ENCODE measurements around the gene FAM228B. TPM values are rescaled to one million over a fixed set of nuclear protein-coding genes. Genes with fewer than 3 reads are reported as not detected.

The FAM228B gene
- total and polyA plus RNA-seq, 9 of the 15 experiments (the other 6 are each of a cell fraction or from before 2014, with no cell fraction given): 1.1 to 3.7 (median 2.6) TPM

GRCh38 chr2:24075915-24076848, 47.1 kb upstream of the FAM228B start, which contains the start of gene SF3B6 (continued):
- TF ChIP-seq RERE (CRISPR knock-in tag; IDR thresholded peaks at IDR 0.05; ENCODE audit: borderline replicate concordance) (no peak), KDM5B (IDR thresholded peaks at IDR 0.05; ENCODE audit: insufficient replicate concordance, low read depth, low read length) (peak; percentile 94), ZC3H11A (IDR thresholded peaks at IDR 0.05; ENCODE audit: low read depth, low read length) (peak; percentile 91), POLR3A (IDR thresholded peaks at IDR 0.05; ENCODE audit: borderline replicate concordance, extremely low read depth, insufficient read depth, insufficient read length) (no peak), ZNF282 (CRISPR knock-in tag; IDR thresholded peaks at IDR 0.05) (no peak), NCOR1 (IDR thresholded peaks at IDR 0.05) (no peak), ZFPM2 (CRISPR knock-in tag; IDR thresholded peaks at IDR 0.05) (no peak), TCFL5 (CRISPR knock-in tag; conservative IDR thresholded peaks at IDR 0.05) (no peak), ATF2 (CRISPR knock-in tag; IDR thresholded peaks at IDR 0.05) (no peak), PATZ1 (CRISPR knock-in tag; IDR thresholded peaks at IDR 0.05; ENCODE audit: borderline replicate concordance) (no peak), ZFP30 (CRISPR knock-in tag; IDR thresholded peaks at IDR 0.05; ENCODE audit: borderline replicate concordance) (no peak), MLLT1 (IDR thresholded peaks at IDR 0.05) (no peak)
- TF ChIP-seq, protein P1, sequence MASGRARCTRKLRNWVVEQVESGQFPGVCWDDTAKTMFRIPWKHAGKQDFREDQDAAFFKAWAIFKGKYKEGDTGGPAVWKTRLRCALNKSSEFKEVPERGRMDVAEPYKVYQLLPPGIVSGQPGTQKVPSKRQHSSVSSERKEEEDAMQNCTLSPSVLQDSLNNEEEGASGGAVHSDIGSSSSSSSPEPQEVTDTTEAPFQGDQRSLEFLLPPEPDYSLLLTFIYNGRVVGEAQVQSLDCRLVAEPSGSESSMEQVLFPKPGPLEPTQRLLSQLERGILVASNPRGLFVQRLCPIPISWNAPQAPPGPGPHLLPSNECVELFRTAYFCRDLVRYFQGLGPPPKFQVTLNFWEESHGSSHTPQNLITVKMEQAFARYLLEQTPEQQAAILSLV (tag; IDR thresholded peaks at IDR 0.05): no peak
